ENCODE measurements around the gene PIGO. TPM values are rescaled to one million over a fixed set of nuclear protein-coding genes. Genes with fewer than 3 reads are reported as not detected.

Gene PIGO
- total RNA-seq, 5 donors from 2014 or later (not counting 1 experiment from before 2014, with no cell fraction given): 23.0 to 32.1 (median 29.9) TPM

DNA sequence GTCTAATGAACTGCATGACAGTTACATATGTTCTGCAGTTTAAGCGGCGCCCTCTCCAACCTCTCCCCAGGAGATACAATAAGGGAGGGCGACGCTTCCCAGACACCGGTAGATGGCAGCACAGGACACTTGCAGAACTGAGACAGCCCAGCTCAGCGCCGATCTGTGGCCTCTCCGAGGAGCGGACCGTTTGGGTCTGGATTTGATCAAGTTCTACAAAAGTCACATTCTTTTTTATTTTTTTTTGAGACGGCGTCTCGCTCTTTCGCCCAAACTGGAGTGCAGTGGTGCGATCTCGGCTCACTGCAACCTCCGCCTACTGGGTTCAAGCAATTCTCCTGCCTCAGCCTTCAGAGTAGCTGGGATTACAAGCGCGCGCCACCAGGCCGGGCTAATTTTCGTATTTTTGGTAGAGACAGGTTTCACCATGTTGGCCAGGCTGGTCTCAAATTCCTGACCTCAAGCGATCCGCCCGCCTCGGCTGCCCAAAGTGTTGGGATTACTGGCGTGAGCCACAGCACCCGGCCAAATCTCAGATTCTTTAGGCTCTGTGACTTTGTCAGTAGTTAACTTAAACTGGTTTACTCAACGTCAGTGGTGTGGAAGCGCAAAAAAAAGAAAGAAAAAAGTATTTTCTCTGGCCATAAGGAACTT lies 20.6 kb upstream of the PIGO start:
- DNase-seq (peak; percentile 64 to 96 (median 85)), ATAC-seq (replicated peaks in 1 of 4) (peak; percentile 69 to 73 (median 70))
- ChIA-PET CTCF (interaction anchor here in 1 of 2 donors (0.6 to 3.0 kb wide), 8 partner anchors 12 to 142 kb away, joined by 3 to 12 read pairs (median 4); partner anchors contain the start of genes FANCG and STOML2), POLR2A (interaction anchor here in 1 of 2 donors (0.5 kb wide), 1 partner anchor 910 kb away, joined by 5 read pairs; no protein-coding TSS in a partner anchor)
- 35% methylated on average over 25 of the region's 30 CpGs for WGBS (ENCODE audit: insufficient coverage)
- H3K27me3 ChIP-seq (replicated peaks in 1 of 2; ENCODE audit: control insufficient read depth in 2 of 2, extremely low read depth in 1 of 2, insufficient read depth in 2 of 2, low read length in 1 of 2): peaks cover 0 to 4% of the 10 kb centered on the region in 2 experiments
- H3K4me1 ChIP-seq (ENCODE audit: control insufficient read depth in 1 of 2, extremely low read depth in 1 of 2, insufficient read depth in 2 of 2, low read length in 2 of 2): peaks cover 25 to 46% of the 10 kb centered on the region in 2 experiments
- Mint-ChIP-seq H3K9me3 (no peaks in the 10 kb centered on the region), H3K27ac (peak overlapping the region; percentile 95 to 97), H3K36me3 (no peaks in the 10 kb centered on the region), H3K4me3 (peak overlapping the region; percentile 88 to 91 (median 90)), H3K27me3 (peaks cover 3% of the 10 kb centered on the region in 2 donors), H3K4me1 (peaks cover 40 to 42% (median 41%) of the 10 kb centered on the region in 3 donors)
- no peaks in the 10 kb centered on the region for H3K9me3 ChIP-seq
- peak overlapping the region; percentile 68 to 81 for H3K4me3 ChIP-seq (ENCODE audit: control insufficient read depth in 1 of 2, extremely low read depth in 1 of 2, low read length in 1 of 2)
- H3K27ac ChIP-seq (ENCODE audit: low read length): peak overlapping the region; percentile 74
- no peaks in the 10 kb centered on the region for H3K36me3 ChIP-seq (ENCODE audit: control insufficient read depth in 2 of 2, extremely low read depth in 1 of 2, insufficient read depth in 1 of 2, low read length in 1 of 2)

DNA sequence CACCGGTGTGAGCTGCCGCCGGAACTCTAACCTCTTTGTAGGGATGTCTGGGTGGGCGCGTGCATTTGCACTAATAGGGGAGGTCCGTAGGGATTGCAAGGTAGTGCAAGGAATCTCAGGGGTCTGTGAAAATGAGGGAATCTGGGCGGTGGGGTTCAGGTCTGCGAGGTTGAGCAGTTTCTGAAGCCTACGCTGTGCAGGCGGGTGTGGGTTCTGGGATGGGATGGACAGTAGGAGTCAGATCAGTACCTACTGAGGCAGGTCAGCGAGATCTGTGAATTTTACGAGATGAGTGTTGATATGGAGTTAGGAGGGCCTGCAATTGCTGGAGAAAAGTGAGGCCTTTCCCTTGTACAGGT lies 20.1 kb upstream of the PIGO start:
- WGBS (ENCODE audit: insufficient coverage): 2% methylated on average over 12 of the region's 12 CpGs
- H3K9me3 Mint-ChIP-seq: no peaks in the 10 kb centered on the region
- POLR2A ChIA-PET: no interaction called here
- Histone ChIP-seq H3K36me3 (ENCODE audit: control insufficient read depth in 2 of 2, extremely low read depth in 1 of 2, insufficient read depth in 1 of 2, low read length in 1 of 2) (no peaks in the 10 kb centered on the region), H3K4me1 (ENCODE audit: control insufficient read depth in 1 of 2, extremely low read depth in 1 of 2, insufficient read depth in 2 of 2, low read length in 2 of 2) (peaks cover 26 to 51% of the 10 kb centered on the region in 2 experiments), H3K9me3 (no peaks in the 10 kb centered on the region), H3K27me3 (replicated peaks in 1 of 2; ENCODE audit: control insufficient read depth in 2 of 2, extremely low read depth in 1 of 2, insufficient read depth in 2 of 2, low read length in 1 of 2) (peaks cover 0 to 2% of the 10 kb centered on the region in 2 experiments), H3K4me3 (ENCODE audit: control insufficient read depth in 1 of 2, extremely low read depth in 1 of 2, low read length in 1 of 2) (peak overlapping the region; percentile 68 to 81), H3K27ac (ENCODE audit: low read length) (peak overlapping the region; percentile 74)
- no peaks in the 10 kb centered on the region for H3K36me3 Mint-ChIP-seq
- DNase-seq (no peak), ATAC-seq (replicated peaks in 1 of 4) (peak in 1 of 4 experiments; percentile 17)
- peaks cover 45 to 47% (median 46%) of the 10 kb centered on the region in 3 donors for H3K4me1 Mint-ChIP-seq
- peak overlapping the region; percentile 88 to 91 (median 90) for H3K4me3 Mint-ChIP-seq
- H3K27me3 Mint-ChIP-seq: peaks cover 3% of the 10 kb centered on the region in 2 donors
- peak overlapping the region; percentile 95 to 97 for H3K27ac Mint-ChIP-seq
- CTCF ChIA-PET: interaction anchor here in 1 of 2 donors (0.9 to 3.0 kb wide), 6 partner anchors 13 to 142 kb away, joined by 3 to 12 read pairs (median 6); partner anchors contain the start of genes FANCG and STOML2

- Histone ChIP-seq H3K9me3 (no peaks in the 10 kb centered on the region), H3K27me3 (replicated peaks in 1 of 2; ENCODE audit: control insufficient read depth in 2 of 2, extremely low read depth in 1 of 2, insufficient read depth in 2 of 2, low read length in 1 of 2) (peaks cover 0 to 2% of the 10 kb centered on the region in 2 experiments), H3K4me1 (ENCODE audit: control insufficient read depth in 1 of 2, extremely low read depth in 1 of 2, insufficient read depth in 2 of 2, low read length in 2 of 2) (peaks cover 27 to 55% of the 10 kb centered on the region in 2 experiments), H3K36me3 (ENCODE audit: control insufficient read depth in 2 of 2, extremely low read depth in 1 of 2, insufficient read depth in 1 of 2, low read length in 1 of 2) (no peaks in the 10 kb centered on the region), H3K4me3 (ENCODE audit: control insufficient read depth in 1 of 2, extremely low read depth in 1 of 2, low read length in 1 of 2) (peak within 1 kb of the TSS; percentile 68 to 81), H3K27ac (ENCODE audit: low read length) (peak within 1 kb of the TSS; percentile 74)
- Mint-ChIP-seq H3K4me3 (peak within 1 kb of the TSS; percentile 88 to 91 (median 90)), H3K9me3 (no peaks in the 10 kb centered on the region), H3K36me3 (no peaks in the 10 kb centered on the region), H3K27ac (peak within 1 kb of the TSS; percentile 95 to 97), H3K27me3 (peaks cover 0 to 1% of the 10 kb centered on the region in 2 donors), H3K4me1 (peaks cover 48 to 52% (median 48%) of the 10 kb centered on the region in 3 donors)
- DNase-seq (peak; percentile 76 to 94 (median 86)), ATAC-seq (replicated peaks in 1 of 4) (peak; percentile 66 to 71 (median 70))
- CTCF ChIA-PET: interaction anchor here (0.5 to 3.0 kb wide), 5 partner anchors 13 to 1057 kb away, joined by 3 to 12 read pairs (median 4); partner anchors contain the start of gene STOML2 (in 1 of the 2)
- POLR2A ChIA-PET: interaction anchor here (0.6 kb wide), 5 partner anchors 13 to 937 kb away, joined by 3 to 5 read pairs (median 4); partner anchors contain the start of genes MYORG (in 1 of the 2), STOML2 (in 1 of the 2) and UBAP1 (in 1 of the 2)
- under 1% methylated on average over 35 of the region's 54 CpGs for WGBS (ENCODE audit: insufficient coverage)
Observed at GRCh38 chr9:35115680-35116538, 19.5 kb upstream of the PIGO start, which contains the start of gene ATOSB. TSS of gene ATOSB (minus strand) at chr9:35115862. CDS start at chr9:35108274, 7,588 bp downstream.

- DNase-seq: peak in 18 of 35 experiments; percentile 8 to 58 (median 32)
- peaks cover 31 to 64% of the 10 kb centered on the region in 2 experiments for H3K4me1 ChIP-seq (ENCODE audit: control insufficient read depth in 1 of 2, extremely low read depth in 1 of 2, insufficient read depth in 2 of 2, low read length in 2 of 2)
Observed at GRCh38 chr9:35114840-35115628, 18.6 kb upstream of the PIGO start.

DNA sequence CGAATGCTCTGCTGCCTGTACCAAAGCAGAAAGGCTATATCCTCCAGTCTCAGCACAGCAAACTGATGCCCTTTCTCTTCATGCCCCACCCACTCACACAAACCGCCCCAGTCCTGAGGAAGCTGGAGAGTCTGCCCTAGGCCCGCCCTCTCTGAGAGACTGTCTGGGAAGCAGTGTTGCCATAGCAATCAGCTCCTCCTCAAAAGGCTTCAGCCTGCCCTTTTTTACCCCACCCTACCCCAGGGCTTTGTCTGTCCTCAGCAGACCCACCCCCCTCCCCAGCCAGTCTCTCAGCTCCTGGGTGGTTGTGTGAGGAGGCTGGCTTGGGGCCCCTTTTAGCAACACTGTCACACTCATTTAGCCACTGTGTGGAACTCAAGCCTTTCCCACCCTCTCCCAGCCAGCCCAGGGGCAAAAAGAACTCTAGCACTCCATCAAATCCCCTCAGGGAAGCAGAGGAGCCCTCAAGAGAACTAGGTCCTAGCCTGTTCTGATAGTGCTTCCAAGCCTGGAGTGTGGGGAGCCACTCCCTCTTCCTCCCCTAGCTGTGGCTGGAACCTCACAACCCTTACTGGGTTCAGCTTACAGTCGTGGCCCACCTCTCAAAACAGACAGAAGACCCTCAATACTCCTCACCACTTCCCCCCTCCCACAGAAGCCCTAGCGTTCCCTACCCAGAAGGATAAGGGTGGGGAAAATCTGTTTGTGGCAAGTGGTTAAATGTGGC lies 17.9 kb upstream of the PIGO start:
- ChIA-PET CTCF (interaction anchor here (0.6 to 3.0 kb wide), 9 partner anchors 11 to 920 kb away, joined by 3 to 12 read pairs (median 4); partner anchors contain the start of genes VCP (in 2 of the 2) and STOML2 (in 1 of the 2)), POLR2A (interaction anchor here in 1 of 2 donors (0.5 to 1.1 kb wide), 2 partner anchors 11 to 596 kb away, joined by 3 to 5 read pairs; partner anchors contain the start of gene STOML2)
- no peaks in the 10 kb centered on the region for H3K9me3 ChIP-seq
- ATAC-seq (replicated peaks in 1 of 4): peak in 3 of 4 experiments; percentile 5 to 15 (median 6)
- DNase-seq: peak in 34 of 35 experiments; percentile 16 to 79 (median 50)
- H3K27me3 ChIP-seq (replicated peaks in 1 of 2; ENCODE audit: control insufficient read depth in 2 of 2, extremely low read depth in 1 of 2, insufficient read depth in 2 of 2, low read length in 1 of 2): no peaks in the 10 kb centered on the region
- H3K4me1 Mint-ChIP-seq: peaks cover 56 to 62% (median 61%) of the 10 kb centered on the region in 3 donors
- 7% methylated on average over 2 of the region's 5 CpGs for WGBS (ENCODE audit: insufficient coverage)
- H3K4me1 ChIP-seq (ENCODE audit: control insufficient read depth in 1 of 2, extremely low read depth in 1 of 2, insufficient read depth in 2 of 2, low read length in 2 of 2): peaks cover 31 to 64% of the 10 kb centered on the region in 2 experiments
- peak overlapping the region; percentile 95 to 97 for H3K27ac Mint-ChIP-seq
- H3K4me3 ChIP-seq (ENCODE audit: control insufficient read depth in 1 of 2, extremely low read depth in 1 of 2, low read length in 1 of 2): peak overlapping the region; percentile 68 to 81
- H3K36me3 ChIP-seq (ENCODE audit: control insufficient read depth in 2 of 2, extremely low read depth in 1 of 2, insufficient read depth in 1 of 2, low read length in 1 of 2): no peaks in the 10 kb centered on the region
- peak overlapping the region; percentile 88 to 91 (median 90) for H3K4me3 Mint-ChIP-seq
- no peaks in the 10 kb centered on the region for H3K27me3 Mint-ChIP-seq
- H3K9me3 Mint-ChIP-seq: no peaks in the 10 kb centered on the region
- no peaks in the 10 kb centered on the region for H3K36me3 Mint-ChIP-seq
- H3K27ac ChIP-seq (ENCODE audit: low read length): peak overlapping the region; percentile 74

More at GRCh38 chr9:35114840-35115628, 18.6 kb upstream of the PIGO start:
- Histone ChIP-seq H3K27me3 (replicated peaks in 1 of 2; ENCODE audit: control insufficient read depth in 2 of 2, extremely low read depth in 1 of 2, insufficient read depth in 2 of 2, low read length in 1 of 2) (no peaks in the 10 kb centered on the region), H3K4me3 (ENCODE audit: control insufficient read depth in 1 of 2, extremely low read depth in 1 of 2, low read length in 1 of 2) (peak overlapping the region; percentile 68 to 81), H3K36me3 (ENCODE audit: control insufficient read depth in 2 of 2, extremely low read depth in 1 of 2, insufficient read depth in 1 of 2, low read length in 1 of 2) (no peaks in the 10 kb centered on the region), H3K9me3 (no peaks in the 10 kb centered on the region), H3K27ac (ENCODE audit: low read length) (peak overlapping the region; percentile 74)
- ChIA-PET CTCF (interaction anchor here (0.5 to 3.0 kb wide), 9 partner anchors 12 to 1058 kb away, joined by 3 to 12 read pairs (median 4); partner anchors contain the start of genes STOML2 (in 1 of the 2) and VCP (in 1 of the 2)), POLR2A (interaction anchor here (0.6 kb wide), 3 partner anchors 16 to 738 kb away, joined by 3 to 5 read pairs (median 4); partner anchors contain the start of gene MYORG (in 1 of the 2))
- WGBS (ENCODE audit: insufficient coverage): 24% methylated on average over 7 of the region's 12 CpGs
- Mint-ChIP-seq H3K9me3 (no peaks in the 10 kb centered on the region), H3K4me3 (peak overlapping the region; percentile 88 to 91 (median 90)), H3K4me1 (peaks cover 56 to 57% (median 57%) of the 10 kb centered on the region in 3 donors), H3K27ac (peak overlapping the region; percentile 95 to 97), H3K27me3 (no peaks in the 10 kb centered on the region), H3K36me3 (no peaks in the 10 kb centered on the region)
- ATAC-seq (replicated peaks in 1 of 4): no peak
